MM.1S (cell line): ENCODE results near the gene EPB41L2.

ENCODE experiments used
- EZH2 ChIP-seq: fragments of 300-600 bp; sonication (generic); optimal IDR thresholded peaks from 2 replicates; pipeline ENCODE3; 2017; ENCODE audit warnings: low read depth, mild to moderate bottlenecking, antibody characterized with exemption, low read length, mixed read lengths
- TF ChIP-seq, protein P1 (sequence below): fragments of 300-600 bp; sonication (generic); IDR thresholded peaks from 2 replicates; pipeline ENCODE4 v1.5.1; 2016; ENCODE audit warnings: antibody characterized with exemption, low read length, mixed read lengths

DNA sequence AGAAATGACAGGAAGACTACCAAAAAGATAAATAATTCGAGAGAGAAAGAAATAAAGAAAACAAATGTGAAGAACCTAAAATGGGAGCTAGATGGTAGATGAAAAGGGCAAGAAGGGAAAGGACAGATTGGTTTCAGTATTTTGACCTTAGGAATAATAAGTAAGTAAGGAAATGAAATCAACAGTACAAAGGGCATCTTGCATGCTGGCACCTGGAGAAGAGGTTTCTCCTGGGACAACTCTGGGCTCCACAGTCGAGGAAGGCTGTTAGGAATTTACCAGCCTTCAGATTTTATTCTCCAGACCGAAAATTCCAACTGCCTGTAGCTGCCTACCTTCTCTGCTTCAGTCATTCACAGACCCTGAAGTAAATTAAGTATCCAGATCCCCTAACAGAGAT is 155.4 kb downstream of the EPB41L2 start:
- TF ChIP-seq, protein P1, sequence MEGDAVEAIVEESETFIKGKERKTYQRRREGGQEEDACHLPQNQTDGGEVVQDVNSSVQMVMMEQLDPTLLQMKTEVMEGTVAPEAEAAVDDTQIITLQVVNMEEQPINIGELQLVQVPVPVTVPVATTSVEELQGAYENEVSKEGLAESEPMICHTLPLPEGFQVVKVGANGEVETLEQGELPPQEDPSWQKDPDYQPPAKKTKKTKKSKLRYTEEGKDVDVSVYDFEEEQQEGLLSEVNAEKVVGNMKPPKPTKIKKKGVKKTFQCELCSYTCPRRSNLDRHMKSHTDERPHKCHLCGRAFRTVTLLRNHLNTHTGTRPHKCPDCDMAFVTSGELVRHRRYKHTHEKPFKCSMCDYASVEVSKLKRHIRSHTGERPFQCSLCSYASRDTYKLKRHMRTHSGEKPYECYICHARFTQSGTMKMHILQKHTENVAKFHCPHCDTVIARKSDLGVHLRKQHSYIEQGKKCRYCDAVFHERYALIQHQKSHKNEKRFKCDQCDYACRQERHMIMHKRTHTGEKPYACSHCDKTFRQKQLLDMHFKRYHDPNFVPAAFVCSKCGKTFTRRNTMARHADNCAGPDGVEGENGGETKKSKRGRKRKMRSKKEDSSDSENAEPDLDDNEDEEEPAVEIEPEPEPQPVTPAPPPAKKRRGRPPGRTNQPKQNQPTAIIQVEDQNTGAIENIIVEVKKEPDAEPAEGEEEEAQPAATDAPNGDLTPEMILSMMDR, result no peak
- no peak for TF ChIP-seq EZH2
